Measurements from ENCODE around the gene PEX19.

- TF ChIP-seq YY1 (IDR thresholded peaks at IDR 0.05; ENCODE audit: low read depth) (no peak), NFIC (IDR thresholded peaks at IDR 0.05) (no peak), CREB1 (IDR thresholded peaks at IDR 0.05; ENCODE audit: low read depth) (no peak), RAD21 (IDR thresholded peaks at IDR 0.05; ENCODE audit: low read depth) (no peak), REST (IDR thresholded peaks at IDR 0.05; ENCODE audit: low read depth) (no peak), FOXM1 (IDR thresholded peaks at IDR 0.05; ENCODE audit: borderline replicate concordance, low read depth) (no peak), TAF1 (IDR thresholded peaks at IDR 0.05; ENCODE audit: low read depth) (no peak), TEAD4 (IDR thresholded peaks at IDR 0.05) (no peak), EP300 (IDR thresholded peaks at IDR 0.05; ENCODE audit: borderline replicate concordance) (no peak), USF1 (IDR thresholded peaks at IDR 0.05) (no peak), CEBPB (IDR thresholded peaks at IDR 0.05) (no peak), MAX (IDR thresholded peaks at IDR 0.05) (no peak), ZBTB7A (IDR thresholded peaks at IDR 0.05; ENCODE audit: low read depth) (no peak)
Observed at GRCh38 chr1:160267284-160267991, 17.5 kb downstream of the PEX19 start.
